CD4-positive, alpha-beta T cell treated with Interleukin-2 at 100 ng/mL for 4 hours (primary cell): ENCODE results near the gene ADAT3.

Experiments
- DNase-seq: peaks from one replicate; pipeline ENCODE4 v3.0.0-alpha.2; 2020; ENCODE audit warnings: low spot score

ADAT3 gene

GRCh38 chr19:1957562-1958248 is 52.5 kb downstream of the ADAT3 start:
- no peak for DNase-seq

DNA sequence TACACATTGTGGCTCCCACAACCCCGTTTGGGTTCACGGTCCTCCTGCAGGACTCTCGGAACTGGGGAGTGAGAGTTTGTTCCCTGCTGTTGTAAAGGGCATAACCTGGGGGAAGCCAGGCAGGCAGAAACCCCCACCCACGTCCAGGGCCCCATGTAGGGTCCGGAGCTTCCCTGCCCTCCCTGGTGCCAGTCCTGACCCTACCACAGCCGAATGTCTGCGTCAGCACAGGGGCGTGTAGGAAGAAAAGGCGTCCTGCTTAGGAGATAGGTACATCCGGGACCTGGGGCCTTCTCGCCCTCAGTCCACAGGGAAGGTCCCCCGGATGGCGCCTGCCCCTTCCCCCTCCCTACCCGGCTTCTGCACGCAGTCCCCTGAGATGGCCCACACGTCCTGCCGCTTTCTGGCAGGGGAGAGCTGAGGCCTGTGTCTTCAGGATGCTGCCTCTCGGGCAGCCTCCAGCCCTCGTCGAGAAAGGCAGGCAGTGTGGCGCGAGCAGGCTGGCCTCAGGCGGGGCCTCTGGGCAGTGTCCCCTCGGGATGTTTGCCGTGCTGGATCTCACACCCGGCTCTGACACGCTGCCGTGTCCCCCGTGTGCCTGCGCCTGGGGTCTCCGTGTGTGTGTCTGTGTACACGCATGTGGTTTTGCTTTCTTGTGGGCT is 54.9 kb downstream of the ADAT3 start:
- DNase-seq, result no peak

DNA sequence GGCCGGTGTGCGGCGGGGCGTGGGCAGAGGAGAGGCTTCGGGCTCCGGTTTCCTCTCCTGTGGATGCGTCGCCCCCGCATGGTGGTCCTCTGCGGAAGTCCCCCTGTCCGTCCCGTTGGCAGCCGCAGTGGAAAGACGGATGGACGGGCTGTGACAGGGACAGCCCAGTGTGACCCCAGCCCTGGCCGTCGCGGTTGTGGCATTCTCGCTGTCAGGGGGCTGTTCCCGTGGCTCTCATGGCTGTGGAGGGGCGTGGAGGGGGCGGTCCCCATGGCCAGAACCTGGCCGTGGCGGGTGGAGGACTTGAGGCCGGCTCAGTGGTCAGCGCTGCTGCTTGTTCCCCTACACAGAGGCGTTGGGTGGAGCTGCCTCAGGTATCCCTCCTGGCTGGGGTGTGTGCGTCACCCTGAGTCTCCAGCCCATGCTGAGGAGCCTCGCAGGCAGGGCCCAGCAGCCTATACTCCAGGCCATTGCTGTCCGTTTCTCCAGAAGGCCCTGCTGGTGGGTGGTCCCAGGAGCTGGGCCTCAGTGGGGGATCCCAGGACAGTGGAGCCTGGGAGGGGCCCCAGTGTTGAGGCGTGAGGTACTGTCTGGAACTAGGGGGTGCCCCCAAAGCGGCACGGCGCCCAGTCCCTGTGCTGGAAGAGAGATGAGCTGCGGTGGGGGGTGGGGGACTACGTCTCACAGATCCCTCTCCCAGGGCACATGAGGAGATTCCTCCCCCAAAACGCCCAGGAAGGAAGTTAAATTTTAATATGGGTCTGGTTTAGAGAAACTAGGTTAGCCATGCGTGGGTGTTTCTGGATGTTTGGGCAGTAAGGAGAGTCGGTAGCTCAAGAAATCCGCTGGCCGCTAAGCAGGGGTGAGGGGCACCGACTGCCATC is 56.0 kb downstream of the ADAT3 start:
- no peak for DNase-seq

DNA sequence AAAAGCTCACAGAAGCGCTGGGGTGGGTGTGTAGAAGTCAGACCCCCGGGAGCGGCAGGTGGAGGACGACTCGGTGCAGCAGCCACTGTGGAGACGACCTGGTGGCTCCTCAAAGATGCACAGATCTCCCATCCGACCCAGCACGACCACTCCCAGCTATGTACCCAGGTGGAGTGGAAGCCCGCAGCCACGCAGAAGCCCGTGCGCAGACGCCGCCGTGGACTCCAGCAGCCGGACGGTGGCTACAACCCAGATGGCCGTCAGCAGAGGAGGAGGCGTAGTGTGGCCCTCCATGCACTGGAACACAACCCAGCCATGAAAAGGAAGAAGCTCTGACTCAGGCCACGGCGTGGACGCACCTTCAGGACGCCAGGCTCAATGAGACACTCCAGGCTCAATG is 57.5 kb downstream of the ADAT3 start:
- no peak for DNase-seq
